K562 (cell line): ENCODE measurements around the gene DNAI1. TPM values are rescaled to one million over a fixed set of nuclear protein-coding genes. Genes with fewer than 3 reads are reported as not detected.

Source experiments
- ATAC-seq: fragments of 200-7000 bp; cut with Tn5 transposase; 3 replicates; pipeline ENCODE4 v1.9.1; 2020; ENCODE audit warnings: moderate library complexity
- BruUV-seq: library from RNA; stranded (reverse); fragments of 400-500 nt; replicated peaks from 2 replicates; lab custom pipeline; 2021; lab: Mats Ljungman, UMichigan
- CTCF ChIA-PET: fragments of 300-600 bp; formaldehyde crosslinking; extraction: SDS; loops from one replicate; lab custom pipeline; 2021; ENCODE audit warnings: low intra/inter-chr PET ratio; lab: Yijun Ruan, JAX
- POLR2A ChIA-PET: fragments of 300-600, 350-650 bp; sonication (Branson Sonifier 250); formaldehyde crosslinking; extraction: SDS; loops from one replicate; lab custom pipeline; 2021; ENCODE audit warnings: antibody characterized with exemption, inconsistent platforms; lab: Yijun Ruan, JAX
- DNase-seq, 4 experiments: peaks; one replicate each; pipeline versions ENCODE4 v3.0.0 to v3.0.0-alpha.2; 2011 to 2018; ENCODE audit warnings: low spot score in 3 of 4, mixed read lengths in 3 of 4; ENCODE audit errors: extremely low read depth in 1 of 4
- FAIRE-seq: peaks from 2 replicates; lab custom pipeline; 2011; peaks lifted over from hg19 to GRCh38; lab: Jason Lieb, UNC
- H2AFZ ChIP-seq: 2 replicates; pipeline ENCODE4 v1.6.0; 2011; ENCODE audit warnings: low read depth, low read length, control low read depth, inconsistent platforms
- H3K27ac ChIP-seq: fragments of 200-600 bp; 3 replicates; pipeline ENCODE4 v1.8.0; 2011; ENCODE audit warnings: low read depth, mild to moderate bottlenecking, control low read depth, inconsistent platforms, low read length, moderate library complexity, mixed read lengths; ENCODE audit errors: extremely low read depth
- H3K27me3 ChIP-seq, 2 experiments: fragments of 300-600 bp in 1 of 2; 2 replicates in 1 of 2; 3 replicates in 1 of 2; pipeline versions ENCODE4 v1.6.0 to v1.8.0; 2011; ENCODE audit warnings: inconsistent platforms in 2 of 2, low read length in 2 of 2, mild to moderate bottlenecking in 1 of 2, mixed read lengths in 1 of 2, moderate library complexity in 1 of 2; ENCODE audit not compliant: control insufficient read depth in 2 of 2, insufficient read depth in 2 of 2
- H3K36me3 ChIP-seq: fragments of 300-600 bp; 3 replicates; pipeline ENCODE4 v1.8.0; 2011; ENCODE audit warnings: mild to moderate bottlenecking, low read length, inconsistent platforms; ENCODE audit not compliant: control insufficient read depth, insufficient read depth
- H3K4me1 ChIP-seq, 2 experiments: fragments of 200-600 bp in 1 of 2; replicated peaks in 1 of 2; 2 replicates in 1 of 2; 3 replicates in 1 of 2; pipeline versions ENCODE4 v1.5.1 to v1.8.0; 2011; ENCODE audit warnings: inconsistent platforms in 2 of 2, low read length in 2 of 2, mild to moderate bottlenecking in 1 of 2, mixed read lengths in 1 of 2, moderate library complexity in 1 of 2; ENCODE audit not compliant: control insufficient read depth in 2 of 2, insufficient read depth in 2 of 2
- H3K4me2 ChIP-seq: 2 replicates; pipeline ENCODE4 v1.6.1; 2011; ENCODE audit warnings: low read length, control low read depth, inconsistent platforms, mixed read lengths; ENCODE audit not compliant: insufficient read depth
- H3K4me3 ChIP-seq: fragments of 200-600 bp; sonication (generic), shearing (Covaris generic); 2 replicates; pipeline ENCODE4 v1.5.1; 2016; ENCODE audit warnings: control low read depth, inconsistent platforms
- H3K79me2 ChIP-seq: fragments of 200-600 bp; 3 replicates; pipeline ENCODE4 v1.8.0; 2011; ENCODE audit warnings: low read length, inconsistent platforms; ENCODE audit not compliant: control insufficient read depth, insufficient read depth
- H3K9ac ChIP-seq, 2 experiments: 2 replicates each; pipeline versions ENCODE4 v1.6.0 to v1.6.1; 2011; ENCODE audit warnings: low read depth in 2 of 2, low read length in 2 of 2, control low read depth in 1 of 2, inconsistent platforms in 1 of 2, mild to moderate bottlenecking in 1 of 2, mixed read lengths in 1 of 2; ENCODE audit not compliant: insufficient read depth in 1 of 2
- H3K9me1 ChIP-seq: one replicate; pipeline ENCODE4 v1.6.0; 2011; ENCODE audit warnings: inconsistent platforms, mild to moderate bottlenecking, low read length, moderate library complexity; ENCODE audit not compliant: control insufficient read depth, insufficient read depth
- H3K9me3 ChIP-seq: replicated peaks from 2 replicates; pipeline ENCODE4 v1.5.1; 2011; ENCODE audit warnings: low read depth, low read length, inconsistent platforms; ENCODE audit not compliant: control insufficient read depth, insufficient read depth
- H4K20me1 ChIP-seq: replicated peaks from 2 replicates; pipeline ENCODE4 v1.6.1; 2011; ENCODE audit warnings: low read length, inconsistent platforms, mixed read lengths; ENCODE audit not compliant: control insufficient read depth, insufficient read depth
- GATA2 ChIP-seq: sonication (generic); formaldehyde crosslinking; IDR thresholded peaks from 2 replicates; pipeline ENCODE4 v1.4.0; 2020; ENCODE audit warnings: mild to moderate bottlenecking, missing genetic modification reagents
- HEY1 ChIP-seq: fragments of 250-450 bp; sonication (Bioruptor Pico); IDR thresholded peaks from 2 replicates; pipeline ENCODE4 v1.5.0; 2020; ENCODE audit warnings: mild to moderate bottlenecking, moderate library complexity, borderline replicate concordance
- LEF1 ChIP-seq: fragments of 450-650 bp; IDR thresholded peaks from 2 replicates; pipeline ENCODE4 v1.6.1; 2016; ENCODE audit warnings: mild to moderate bottlenecking
- MAFK ChIP-seq: IDR thresholded peaks from 2 replicates; pipeline ENCODE4 v1.6.1; 2011; ENCODE audit warnings: low read length, improper control_type of control experiment
- MECOM ChIP-seq: fragments of 250-450 bp; sonication (Bioruptor Pico); IDR thresholded peaks from 2 replicates; pipeline ENCODE4 v1.8.0; 2022; ENCODE audit warnings: inconsistent platforms
- MTF1 ChIP-seq: fragments of 250-450 bp; sonication (Bioruptor Pico); IDR thresholded peaks from 2 replicates; pipeline ENCODE4 v1.9.0; 2021; ENCODE audit warnings: moderate library complexity, mild to moderate bottlenecking, inconsistent platforms, borderline replicate concordance
- NCOA4 ChIP-seq: fragments of 450-650 bp; IDR thresholded peaks from 2 replicates; pipeline ENCODE4 v1.6.1; 2018; ENCODE audit warnings: mild to moderate bottlenecking; ENCODE audit not compliant: partially characterized antibody
- SMARCC2 ChIP-seq: fragments of 450-650 bp; IDR thresholded peaks from 2 replicates; pipeline ENCODE4 v1.6.1; 2017; ENCODE audit warnings: antibody characterized with exemption, moderate library complexity, mild to moderate bottlenecking, low read depth
- SMC3 ChIP-seq: conservative IDR thresholded peaks from 2 replicates; pipeline ENCODE4 v1.6.1; 2011; ENCODE audit warnings: low read depth, low read length, improper control_type of control experiment; ENCODE audit not compliant: insufficient read depth
- SREBF2 ChIP-seq: sonication (generic); formaldehyde crosslinking; IDR thresholded peaks from 2 replicates; pipeline ENCODE4 v1.4.0; 2020; ENCODE audit warnings: mild to moderate bottlenecking, missing genetic modification reagents
- TEAD2 ChIP-seq: fragments of 450-650 bp; IDR thresholded peaks from 2 replicates; pipeline ENCODE4 v1.6.1; 2016; ENCODE audit warnings: missing genetic modification characterization, control low read depth, missing compliant biosample characterization
- U2AF2 ChIP-seq: fragments of 200-400 bp; formaldehyde crosslinking; optimal IDR thresholded peaks from 2 replicates; pipeline ENCODE3; 2017; ENCODE audit warnings: low read depth, mild to moderate bottlenecking, low read length
- ZNF174 ChIP-seq: fragments of 250-450 bp; sonication (Bioruptor Pico); IDR thresholded peaks from 2 replicates; pipeline ENCODE4 v1.4.0; 2020; ENCODE audit warnings: mild to moderate bottlenecking
- WGBS: fragments of 100-300 bp; shearing (Covaris generic); methylation state at CpG from one replicate; pipeline ENCODE4 v1.1.6; 2016; ENCODE audit warnings: low coverage, mixed read lengths; ENCODE audit not compliant: insufficient coverage; ENCODE audit errors: missing lambda C conversion rate; 5-methylcytosine and 5-hydroxymethylcytosine counted together
- in situ Hi-C: fragments of 300-500 bp; cut with MboI; formaldehyde crosslinking; loops from 4 replicates; pipeline ENCODE4 v1.15.0; 2018; ENCODE audit warnings: inconsistent platforms, mixed read lengths
- intact Hi-C: fragments of 100-400 bp; cut with micrococcal nuclease; formaldehyde crosslinking; loops from 2 replicates; pipeline ENCODE4 v1.14.2; 2022
- polyA plus RNA-seq, 8 experiments: library from polyadenylated mRNA; depleted of rRNA in 4 of 8; stranded (reverse) in 5 of 8; unstranded in 3 of 8; fragments of >200 nt; fragmentation: Nextera tagmentation in 2 of 8; fragmentation: Illumina TruSeq in 1 of 8; extraction: Ambion mirVana in 2 of 8; extraction: Trizol in 1 of 8; gene quantifications; 2 replicates each; pipeline versions ENCODE4 v1.2.1 to v1.2.3, GENCODE V29; 2011 to 2014; ENCODE audit warnings: inconsistent platforms in 1 of 8, missing spikeins in 1 of 8
- total RNA-seq, 7 experiments: library from RNA; depleted of rRNA in 6 of 7; stranded (reverse); fragments of >200 nt in 6 of 7; fragmentation: Illumina TruSeq in 2 of 7; extraction: Trizol in 2 of 7; gene quantifications; 2 replicates each; pipeline versions ENCODE4 v1.2.1 to v1.2.3, GENCODE V29; 2011 to 2021; ENCODE audit warnings: low replicate concordance in 1 of 7

DNAI1 gene
- total and polyA plus RNA-seq, 9 of the 15 experiments (the other 6 are each of a cell fraction or from before 2014, with no cell fraction given): 0.01 to 0.17 (median 0.04) TPM; not detected in 6

DNA sequence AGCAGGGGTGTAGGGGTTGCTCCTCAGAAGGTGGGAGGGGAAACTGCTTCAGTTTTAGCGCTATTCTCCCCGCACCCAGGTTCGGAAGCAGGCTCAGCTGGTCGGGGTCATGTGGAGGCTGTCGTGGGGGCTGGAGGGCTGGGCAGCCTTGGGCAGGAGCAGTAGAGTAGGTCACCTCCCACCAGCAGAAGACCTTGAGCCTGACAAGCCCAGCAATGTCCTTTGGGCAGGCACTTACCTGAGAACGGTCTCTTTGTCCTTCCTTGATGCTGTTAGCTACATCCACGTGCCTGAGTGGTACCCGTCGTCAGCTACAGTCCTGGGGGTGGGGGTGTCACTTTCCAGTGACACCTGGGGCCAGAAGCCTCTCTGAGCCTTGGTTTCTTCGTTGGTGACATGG, 43.9 kb downstream of the DNAI1 start:
- no peaks in the 10 kb centered on the region for H3K36me3 ChIP-seq
- TF ChIP-seq HEY1 (no peak), MTF1 (no peak), SMARCC2 (no peak), NCOA4 (no peak), TEAD2 (tag) (no peak), MECOM (CRISPR knock-in tag) (no peak), U2AF2 (no peak), SREBF2 (CRISPR knock-in tag) (no peak), SMC3 (no peak), MAFK (no peak), LEF1 (no peak), GATA2 (CRISPR knock-in tag) (no peak), ZNF174 (no peak)
- no peaks in the 10 kb centered on the region for H3K4me1 ChIP-seq
- DNase-seq (no peak), ATAC-seq (no peak), FAIRE-seq (no peak)
- no peaks in the 10 kb centered on the region for H4K20me1 ChIP-seq
- H3K9ac ChIP-seq: no peak overlapping the region
- no peaks in the 10 kb centered on the region for H3K9me3 ChIP-seq
- POLR2A ChIA-PET: no interaction called here
- CTCF ChIA-PET: no interaction called here
- in situ Hi-C loops (no loop called here), intact Hi-C loops (loop anchor here (5.0 kb wide), 1 partner anchor 90 kb away; no protein-coding TSS in a partner anchor)
- no TSS peak for BruUV-seq
- no peak overlapping the region for H3K4me3 ChIP-seq
- H3K4me2 ChIP-seq: no peak overlapping the region
- no peak overlapping the region for H3K27ac ChIP-seq
- H3K79me2 ChIP-seq: no peaks in the 10 kb centered on the region
- WGBS: 0% methylated on average over 9 of the region's 10 CpGs
- H3K9me1 ChIP-seq: no peaks in the 10 kb centered on the region
- no peak overlapping the region for H2AFZ ChIP-seq
- peaks cover 0 to 4% of the 10 kb centered on the region in 2 experiments; a peak in 1 of 5 replicates for H3K27me3 ChIP-seq
